Inflammatory macrophage treated with lipopolysaccharide for 4 hours (primary cell): ENCODE results near the gene AGAP1.

Experiments used
- DNase-seq: peaks from one replicate; pipeline ENCODE4 v3.0.0-alpha.2; 2020

AGAP1 gene

DNA sequence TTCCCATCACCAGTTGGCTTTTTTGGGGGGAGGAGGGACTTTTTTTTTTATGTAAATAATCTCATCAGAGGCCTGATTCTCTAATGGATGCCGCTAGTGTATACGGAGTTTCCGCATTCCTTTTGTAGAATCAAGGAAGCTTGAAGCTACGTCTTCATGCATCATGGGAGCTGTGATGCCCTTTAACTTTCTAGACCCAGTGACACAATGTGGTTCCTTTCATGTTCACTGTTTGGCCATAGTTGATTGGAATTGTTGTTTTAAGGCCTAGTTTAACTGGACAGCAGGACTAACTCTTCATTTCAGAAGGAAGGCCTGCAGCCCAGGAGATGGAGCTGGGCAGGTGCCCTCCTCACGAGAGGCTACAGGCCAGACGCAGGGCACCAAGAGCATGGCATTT, 287.9 kb downstream of the AGAP1 start:
- DNase-seq, result no peak

DNA sequence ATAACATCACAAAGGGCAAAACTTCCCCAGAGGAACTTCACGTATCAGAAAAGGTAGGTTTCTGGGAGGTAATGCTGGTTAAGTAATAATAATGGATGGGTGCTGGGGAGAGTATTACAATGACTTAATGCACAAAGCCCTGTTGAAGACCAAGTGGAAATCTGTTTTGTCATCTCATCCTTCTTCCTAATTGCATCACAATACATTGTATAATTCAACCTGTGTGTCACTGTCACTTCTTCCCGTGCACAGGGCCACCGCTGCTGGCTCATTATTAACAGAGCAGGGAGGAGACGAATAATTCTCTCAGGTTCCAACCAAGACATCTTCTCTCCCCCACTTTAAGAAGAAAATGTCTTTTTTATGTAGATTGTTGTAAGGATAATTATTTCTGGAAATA, 290.9 kb downstream of the AGAP1 start:
- DNase-seq, result no peak

DNA sequence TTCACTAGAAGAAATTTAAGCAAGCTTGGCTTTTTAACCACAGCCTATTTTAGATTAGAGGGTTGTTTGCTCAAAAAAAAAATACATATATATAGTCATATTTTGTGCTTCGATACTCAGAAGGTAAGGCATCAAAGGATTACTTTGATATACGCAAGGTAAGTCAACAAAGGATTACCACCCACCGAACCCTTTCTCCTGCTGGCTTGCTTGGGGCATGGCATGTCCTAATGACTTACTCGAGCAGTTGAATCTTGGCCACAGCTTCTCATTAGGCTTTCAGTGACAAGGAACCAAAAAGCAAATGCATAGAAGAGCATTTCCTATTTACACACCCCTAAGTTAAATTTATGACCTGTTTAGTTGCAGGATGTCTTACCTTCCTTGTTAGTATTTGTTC, 295.7 kb downstream of the AGAP1 start:
- no peak for DNase-seq

DNA sequence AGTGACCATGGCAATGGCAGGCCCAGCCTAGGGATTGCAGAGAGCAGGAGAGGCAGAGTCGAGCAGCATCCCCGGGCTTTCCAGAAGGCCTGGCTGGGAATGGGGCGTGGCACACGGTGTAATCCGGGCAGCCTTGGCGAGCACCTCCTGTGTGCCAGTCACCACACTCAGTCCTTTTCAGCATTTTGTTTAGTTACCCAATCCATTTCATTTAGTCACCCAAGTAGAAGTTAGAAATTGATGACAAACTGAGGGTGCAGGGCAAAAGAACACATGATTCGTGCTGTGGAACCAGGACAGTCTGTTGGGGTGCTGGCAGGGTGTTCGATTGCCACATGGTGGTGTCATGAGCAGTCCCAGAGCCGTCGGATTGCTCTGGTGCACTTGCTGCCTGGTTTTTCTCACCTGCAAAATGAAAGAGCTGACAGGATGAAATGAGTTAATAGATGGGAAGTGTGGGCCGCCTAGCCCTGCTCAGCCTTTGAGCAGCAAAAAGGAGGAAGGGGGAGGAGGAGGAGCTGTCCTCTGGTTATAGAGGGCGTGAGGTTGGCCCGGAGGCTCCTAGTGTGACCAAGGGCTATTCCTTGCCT, 299.4 kb downstream of the AGAP1 start:
- no peak for DNase-seq

DNA sequence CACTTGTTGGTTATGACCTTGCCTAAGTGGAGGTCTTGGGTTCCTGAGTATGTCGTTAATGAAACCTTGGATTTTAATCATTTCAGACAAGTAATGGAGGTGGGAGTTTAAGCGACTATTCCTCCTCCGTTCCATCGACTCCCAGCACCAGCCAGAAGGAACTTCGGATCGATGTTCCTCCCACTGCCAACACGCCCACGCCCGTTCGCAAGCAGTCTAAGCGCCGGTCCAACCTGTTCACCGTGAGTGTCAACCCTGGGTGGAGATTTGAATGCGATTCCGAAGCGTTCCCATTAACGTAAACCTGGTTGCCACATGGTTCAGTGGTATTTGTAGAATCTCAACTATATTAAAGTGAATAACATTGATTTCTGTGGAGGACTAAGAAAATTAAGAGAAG, 305.4 kb downstream of the AGAP1 start:
- DNase-seq, result no peak

DNA sequence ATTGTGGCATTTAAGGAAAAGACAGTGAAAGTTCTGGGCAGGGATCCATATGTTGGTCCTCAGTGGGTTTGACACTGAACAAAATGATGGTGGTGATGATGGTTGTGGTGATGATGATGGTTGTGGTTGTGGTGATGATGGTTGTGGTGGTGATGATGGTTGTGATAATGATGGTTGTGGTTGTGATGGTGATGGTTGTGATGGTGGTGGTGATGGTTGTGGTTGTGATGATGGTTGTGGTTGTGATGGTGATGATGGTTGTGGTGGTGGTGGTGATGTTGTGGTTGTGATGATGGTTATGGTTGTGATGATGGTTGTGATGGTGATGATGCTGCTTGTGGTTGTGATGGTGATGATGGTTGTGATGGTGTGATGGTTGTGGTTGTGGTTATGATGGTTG, 308.7 kb downstream of the AGAP1 start:
- DNase-seq, result no peak

DNA sequence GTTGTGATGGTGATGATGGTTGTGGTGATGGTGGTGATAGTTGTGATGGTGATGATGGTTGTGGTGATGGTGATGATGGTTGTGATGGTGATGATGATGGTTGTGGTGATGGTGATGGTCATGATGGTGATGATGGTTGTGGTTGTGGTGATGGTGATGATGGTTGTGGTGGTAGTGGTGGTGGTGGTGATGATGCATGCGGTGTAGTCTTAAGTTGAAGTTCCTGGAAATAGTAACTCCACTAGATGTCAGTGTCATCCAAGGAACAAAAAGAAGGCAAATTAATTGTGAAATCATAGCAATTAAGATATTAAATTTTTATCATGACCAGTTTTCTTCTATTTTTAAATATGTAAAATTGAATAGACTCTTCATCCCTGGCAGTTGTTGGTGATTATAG, 309.2 kb downstream of the AGAP1 start:
- no peak for DNase-seq

DNA sequence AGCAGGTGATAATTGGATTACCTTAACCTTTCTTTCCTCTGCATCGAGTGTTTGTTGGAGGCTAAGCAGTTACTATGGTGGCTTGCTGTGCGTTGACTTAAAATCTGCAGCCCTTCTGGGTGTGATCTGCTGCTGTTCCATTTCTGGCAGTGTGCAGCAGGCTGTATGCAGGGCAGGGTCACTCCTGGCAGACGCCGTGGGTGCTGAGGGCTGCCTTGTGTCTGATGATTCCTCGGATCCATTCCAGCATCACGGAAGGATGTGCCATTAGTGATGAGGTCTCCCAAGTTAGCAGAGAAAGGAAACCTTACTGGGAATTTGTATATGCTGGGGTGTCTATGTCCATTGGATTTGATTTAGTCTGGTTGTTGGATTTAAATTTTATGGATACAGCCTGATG, 310.8 kb downstream of the AGAP1 start:
- no peak for DNase-seq

DNA sequence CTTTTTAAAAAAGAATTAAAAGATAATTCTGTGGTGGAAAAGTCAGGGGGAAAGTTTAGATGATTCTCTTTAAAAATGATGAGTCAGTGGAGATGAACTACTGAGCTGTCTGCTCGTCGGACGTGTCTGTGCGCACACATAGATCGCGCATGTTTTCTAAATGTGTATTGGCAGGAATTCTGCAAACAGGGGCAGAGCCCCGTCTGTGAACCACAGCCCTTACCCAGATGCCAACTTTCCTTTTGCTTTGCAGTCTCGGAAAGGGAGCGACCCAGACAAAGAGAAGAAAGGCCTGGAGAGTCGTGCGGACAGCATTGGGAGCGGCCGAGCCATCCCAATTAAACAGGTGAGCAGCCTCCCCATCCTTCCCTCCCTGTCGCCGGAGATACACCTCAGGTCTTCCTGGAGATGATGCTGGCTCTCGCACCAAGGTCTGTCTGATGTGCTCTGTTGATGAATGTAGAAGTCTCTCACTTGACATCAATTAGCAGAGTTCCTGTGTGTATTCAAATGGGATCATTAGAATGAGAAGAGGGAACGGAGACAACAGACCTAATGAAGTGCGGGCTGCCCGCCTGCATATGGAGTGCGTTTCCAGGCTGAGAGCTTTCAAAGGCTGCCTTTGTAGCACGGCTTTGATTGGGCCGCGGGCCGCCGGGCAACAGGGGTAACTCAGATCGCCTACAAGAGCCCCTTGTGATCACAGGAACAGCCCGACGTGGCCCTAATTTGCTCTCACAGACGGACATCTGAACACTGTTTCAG, 313.3 kb downstream of the AGAP1 start:
- no peak for DNase-seq

DNA sequence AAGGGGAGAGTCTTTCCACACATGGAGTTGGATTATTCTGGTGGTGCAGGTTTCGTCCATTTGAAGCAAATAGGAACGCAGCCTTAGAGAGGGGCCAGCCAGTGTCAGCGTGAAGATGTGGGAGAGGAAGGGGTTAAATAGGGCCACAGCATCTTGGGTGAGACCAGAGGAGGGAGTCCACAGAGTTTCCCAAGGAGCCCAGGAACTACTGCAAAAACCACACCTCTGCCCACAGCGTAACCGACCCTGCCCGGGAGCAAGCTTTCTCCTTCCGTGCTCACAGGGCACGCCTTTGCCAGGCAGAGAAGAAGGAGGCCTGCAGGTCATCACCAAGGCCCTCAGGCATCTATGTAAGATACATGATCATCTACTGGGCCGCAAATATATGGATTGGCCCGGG, 314.5 kb downstream of the AGAP1 start:
- no peak for DNase-seq

DNA sequence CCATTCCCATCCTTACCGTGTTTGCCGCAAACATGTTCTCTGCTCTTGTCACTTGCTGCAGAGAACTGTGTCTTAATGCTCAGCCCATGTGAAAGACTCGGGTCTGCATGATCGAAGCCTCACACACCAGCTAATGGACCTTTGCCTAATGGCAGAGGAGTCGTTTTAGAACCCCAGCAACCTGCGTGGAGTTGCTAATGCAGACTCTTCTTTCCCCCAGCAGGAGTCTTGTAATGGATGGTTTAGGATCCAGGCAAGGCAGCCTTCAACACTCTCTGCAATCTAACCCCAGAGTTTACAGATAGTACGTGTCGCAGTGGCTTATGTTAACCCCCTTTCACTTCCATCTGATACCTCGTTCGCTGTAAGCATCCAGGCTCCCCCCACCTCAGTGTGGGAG, 316.4 kb downstream of the AGAP1 start:
- DNase-seq, result no peak

DNA sequence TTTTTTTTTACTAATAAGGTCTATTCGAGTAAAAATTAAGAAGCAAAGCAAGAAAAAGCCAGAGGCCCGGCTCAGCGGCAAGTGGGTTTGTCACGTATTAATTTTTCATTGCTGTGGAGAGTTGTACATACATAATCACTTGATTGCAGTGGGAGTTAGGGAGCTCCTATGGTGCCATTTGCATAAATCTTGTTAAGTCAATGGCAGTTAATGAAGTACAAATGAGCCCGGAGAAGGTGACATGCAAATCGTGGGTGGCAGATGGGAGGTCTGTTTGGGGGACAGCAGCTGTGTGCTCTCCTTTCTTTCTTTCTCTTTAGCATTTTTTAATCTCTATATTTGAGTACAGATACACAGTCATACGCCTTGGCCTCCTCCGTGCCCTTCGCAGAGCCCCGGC, 317.0 kb downstream of the AGAP1 start:
- no peak for DNase-seq

DNA sequence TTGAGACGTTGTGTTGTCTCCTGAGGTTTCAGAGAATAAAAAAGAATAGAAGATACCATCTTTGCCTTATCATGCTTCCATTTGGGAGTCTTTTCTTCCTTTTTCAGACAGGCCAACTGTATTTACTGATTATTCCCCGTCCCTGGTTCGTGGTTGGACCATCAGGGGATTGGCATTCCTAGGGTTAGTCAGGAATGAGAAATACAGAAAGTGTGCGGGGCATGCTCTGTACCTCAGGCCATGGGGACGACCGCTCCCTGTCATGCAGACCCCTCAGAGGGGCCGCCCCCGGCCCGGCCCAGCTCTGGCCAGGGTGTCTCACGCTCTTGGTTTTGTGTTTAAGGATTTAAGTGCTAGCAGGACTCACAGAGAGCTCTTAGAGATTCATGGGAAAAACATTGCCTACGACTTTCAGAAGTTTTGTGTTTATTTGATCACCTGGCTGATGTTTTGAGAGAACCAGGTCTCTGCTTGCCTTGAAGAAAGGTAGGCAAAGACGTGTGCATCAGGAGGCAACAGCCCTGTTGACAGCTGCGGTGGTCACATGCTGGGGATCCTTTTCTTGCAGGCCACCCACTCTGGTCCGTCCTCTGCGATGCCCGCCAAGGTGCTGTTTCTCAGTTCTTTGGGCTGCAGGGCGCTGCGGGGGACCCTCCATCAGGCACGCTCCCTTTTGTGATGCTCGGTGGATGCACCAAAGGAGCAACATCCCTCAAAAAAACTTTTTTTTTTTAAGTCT, 317.8 kb downstream of the AGAP1 start:
- DNase-seq, result no peak

DNA sequence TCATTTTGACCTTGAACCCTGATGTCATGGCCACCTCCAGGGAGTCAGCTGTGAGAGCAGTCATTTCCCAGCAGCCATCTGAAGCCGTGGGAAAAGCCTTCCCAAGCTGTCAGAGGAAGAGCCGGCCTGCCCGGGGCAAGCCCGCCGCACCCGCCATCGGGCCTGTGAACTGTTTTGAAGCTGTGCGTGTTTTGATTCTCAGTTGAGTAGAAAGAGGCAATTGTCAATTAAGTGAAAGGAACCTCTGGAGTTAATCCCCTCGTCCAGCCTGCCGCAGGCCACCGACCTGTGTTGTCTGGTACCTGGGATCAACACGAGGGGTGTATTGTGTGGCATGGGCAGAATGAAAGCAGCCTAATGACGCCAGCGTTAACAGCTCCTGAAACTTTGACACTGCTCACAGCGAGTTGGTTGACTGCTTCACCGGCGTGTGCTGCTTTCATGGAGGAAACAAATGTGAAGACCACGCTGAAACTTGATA, 318.4 kb downstream of the AGAP1 start:
- DNase-seq, result no peak

DNA sequence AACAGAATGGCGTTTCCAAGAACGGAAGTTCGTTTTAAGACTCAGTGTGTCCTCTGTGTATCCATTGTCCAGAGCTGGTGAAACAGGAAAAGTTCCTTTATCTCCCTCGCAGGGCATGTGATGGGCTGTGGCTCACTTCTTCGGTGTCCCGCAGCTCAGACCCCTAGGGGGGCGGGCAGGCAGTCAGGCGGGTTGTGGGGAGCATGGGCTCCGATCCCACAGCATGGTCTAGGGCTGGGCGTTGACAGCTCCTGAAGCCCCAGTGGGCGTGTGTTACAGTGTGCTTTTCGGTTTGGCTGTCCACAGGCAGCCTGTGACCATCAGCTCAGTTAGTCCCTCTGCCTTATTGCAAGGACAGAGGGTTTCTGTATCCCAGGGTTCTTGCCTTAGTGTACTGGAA, 319.6 kb downstream of the AGAP1 start:
- no peak for DNase-seq

DNA sequence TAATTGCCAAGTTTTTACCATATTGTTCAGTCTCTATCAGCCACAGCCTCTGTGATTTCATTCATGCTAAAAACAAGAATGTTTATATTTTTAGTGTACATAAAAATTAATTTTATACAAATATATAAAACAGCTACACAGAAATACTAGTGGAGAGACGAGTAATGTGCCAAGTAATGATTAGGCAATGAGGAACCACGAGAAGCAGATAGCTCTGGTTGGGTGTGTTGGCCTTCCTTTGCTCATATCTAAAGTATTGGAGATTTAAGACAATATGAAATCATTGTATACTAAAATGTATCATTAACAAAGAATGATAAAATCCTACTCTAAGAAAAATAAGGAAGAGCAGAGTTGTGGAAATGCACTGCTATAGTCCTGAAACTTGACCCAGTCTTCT, 326.7 kb downstream of the AGAP1 start:
- no peak for DNase-seq

DNA sequence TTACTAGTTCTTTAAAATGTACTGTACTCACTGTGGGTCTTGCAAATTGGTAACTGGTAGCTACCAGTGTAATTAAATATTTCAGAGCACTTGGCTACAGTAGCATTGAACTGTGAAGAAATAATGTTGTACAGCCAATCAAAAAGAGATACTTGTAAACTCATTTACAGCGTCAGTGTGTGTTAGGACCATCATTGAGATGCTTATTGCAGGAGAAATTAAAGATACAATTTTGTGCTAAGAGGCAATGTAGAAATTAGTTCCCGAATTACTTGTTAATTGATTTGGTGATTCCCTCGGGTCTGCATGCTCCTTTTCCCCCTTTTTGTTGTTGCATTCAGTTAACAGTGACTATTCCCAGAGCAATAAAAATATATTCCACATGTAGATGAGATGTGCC, 330.5 kb downstream of the AGAP1 start:
- DNase-seq, result no peak

DNA sequence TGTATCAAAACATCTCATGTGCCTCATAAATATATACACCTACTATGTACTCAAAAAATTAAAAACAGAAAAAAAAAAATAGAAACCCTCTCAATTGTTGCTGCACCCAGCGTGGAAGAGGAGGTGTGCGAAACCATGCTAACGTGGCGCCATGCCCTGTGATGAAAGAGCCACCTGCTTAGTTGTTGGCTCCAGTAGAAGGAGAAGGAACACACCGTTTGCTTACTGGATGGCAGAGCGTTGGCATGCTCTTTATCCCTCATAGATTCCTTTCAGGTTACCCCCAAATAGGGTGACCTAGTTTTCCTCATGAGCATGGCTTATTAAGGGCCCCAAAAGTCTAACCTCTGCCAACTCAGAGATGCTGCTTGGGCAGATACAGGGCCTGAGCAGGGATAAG, 332.1 kb downstream of the AGAP1 start:
- DNase-seq, result no peak

DNA sequence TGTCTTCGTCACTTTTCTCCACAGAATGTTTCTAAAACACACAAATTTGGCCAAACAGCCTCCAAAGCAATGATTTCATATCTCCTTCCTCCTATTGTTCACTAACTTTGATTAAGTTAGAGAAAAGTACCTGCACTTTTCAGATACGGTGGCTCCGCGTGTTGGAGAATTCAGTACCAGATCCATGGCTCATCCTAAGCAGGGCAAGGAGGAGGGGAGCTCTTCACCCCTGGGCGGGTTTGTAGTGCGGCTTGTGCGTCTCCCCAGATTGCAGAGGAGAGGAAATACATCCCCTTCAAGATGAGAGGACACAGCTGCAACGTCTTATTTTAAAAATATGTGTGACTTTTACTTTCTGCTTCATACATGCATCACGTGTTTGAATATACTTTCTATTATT, 333.0 kb downstream of the AGAP1 start:
- DNase-seq, result no peak

DNA sequence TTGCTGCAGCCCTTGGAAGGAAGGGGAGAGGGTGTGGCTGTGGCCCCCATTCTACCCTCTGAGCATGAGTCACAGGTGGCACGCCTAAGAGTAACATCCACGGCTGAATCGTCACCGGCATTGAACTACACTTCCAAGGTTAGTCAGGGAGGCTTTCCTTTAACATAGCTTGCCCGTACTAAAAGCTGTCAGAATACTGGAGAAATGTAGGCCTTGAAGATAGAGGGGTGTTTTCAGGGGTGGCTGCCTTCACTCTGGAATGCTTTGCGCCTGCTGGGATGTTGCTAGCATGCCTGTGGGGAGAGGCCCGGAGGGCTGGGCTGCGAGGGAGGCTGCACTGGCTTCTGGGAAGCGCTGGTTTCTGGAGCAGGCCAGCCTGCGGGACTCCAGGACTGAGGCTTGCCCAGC, 333.7 kb downstream of the AGAP1 start:
- DNase-seq, result no peak

DNA sequence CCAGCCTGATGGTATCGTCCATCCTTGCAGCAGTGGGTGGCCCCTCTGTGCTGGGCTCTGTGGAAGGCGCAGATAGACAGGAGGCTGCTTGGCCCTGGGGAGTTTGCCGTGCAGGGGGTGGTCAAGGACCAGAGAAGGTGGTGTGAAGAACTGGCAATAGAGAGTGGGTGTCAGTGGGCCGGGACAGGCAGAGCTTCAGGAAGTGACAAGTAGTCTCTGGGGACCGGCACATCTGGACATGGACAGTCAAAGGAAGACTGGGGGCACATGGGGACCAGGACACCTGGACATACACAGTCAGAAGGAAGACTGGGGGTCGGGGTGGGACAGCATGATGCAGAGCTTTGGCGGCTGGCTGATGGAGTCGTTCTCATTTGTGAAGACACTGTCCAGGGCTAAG, 335.9 kb downstream of the AGAP1 start:
- DNase-seq, result no peak

DNA sequence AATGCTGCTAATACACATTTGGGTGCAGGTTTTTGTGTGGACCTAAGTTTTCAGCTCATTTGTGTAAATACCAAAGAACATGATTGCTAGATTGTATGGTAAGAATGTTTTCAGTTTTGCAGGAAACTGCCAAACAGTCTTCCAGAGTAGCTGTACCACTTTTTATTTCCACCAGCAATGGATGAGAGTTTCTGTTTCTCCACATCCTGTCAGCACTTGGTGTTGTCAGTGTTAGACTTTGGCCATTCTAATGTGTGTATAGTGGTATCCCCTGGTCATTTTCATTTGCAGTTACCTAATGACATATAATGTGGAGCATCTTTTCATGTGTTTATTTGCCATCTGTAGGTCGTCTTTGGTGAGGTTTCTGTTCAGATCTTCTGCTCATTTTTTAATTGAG, 337.9 kb downstream of the AGAP1 start:
- DNase-seq, result no peak

DNA sequence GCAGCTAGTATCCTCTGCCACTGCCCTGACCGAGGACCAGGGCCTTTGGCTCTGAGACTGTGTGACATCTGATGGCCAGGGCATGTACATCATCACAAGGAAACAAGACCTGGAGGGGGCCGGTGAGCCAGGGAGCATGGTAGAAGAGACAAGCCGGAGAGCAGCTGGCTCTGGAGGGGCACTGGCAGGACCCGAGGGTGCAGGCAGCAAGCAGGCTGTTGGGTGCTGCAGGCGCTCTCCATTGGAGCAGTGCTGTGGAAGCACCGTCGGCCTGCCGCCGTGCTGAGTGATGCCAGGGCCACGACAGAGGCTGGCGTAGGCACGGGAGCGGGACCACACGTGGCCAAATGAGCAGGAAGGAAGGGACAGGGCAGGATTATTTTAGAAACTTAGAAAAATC, 339.1 kb downstream of the AGAP1 start:
- no peak for DNase-seq

DNA sequence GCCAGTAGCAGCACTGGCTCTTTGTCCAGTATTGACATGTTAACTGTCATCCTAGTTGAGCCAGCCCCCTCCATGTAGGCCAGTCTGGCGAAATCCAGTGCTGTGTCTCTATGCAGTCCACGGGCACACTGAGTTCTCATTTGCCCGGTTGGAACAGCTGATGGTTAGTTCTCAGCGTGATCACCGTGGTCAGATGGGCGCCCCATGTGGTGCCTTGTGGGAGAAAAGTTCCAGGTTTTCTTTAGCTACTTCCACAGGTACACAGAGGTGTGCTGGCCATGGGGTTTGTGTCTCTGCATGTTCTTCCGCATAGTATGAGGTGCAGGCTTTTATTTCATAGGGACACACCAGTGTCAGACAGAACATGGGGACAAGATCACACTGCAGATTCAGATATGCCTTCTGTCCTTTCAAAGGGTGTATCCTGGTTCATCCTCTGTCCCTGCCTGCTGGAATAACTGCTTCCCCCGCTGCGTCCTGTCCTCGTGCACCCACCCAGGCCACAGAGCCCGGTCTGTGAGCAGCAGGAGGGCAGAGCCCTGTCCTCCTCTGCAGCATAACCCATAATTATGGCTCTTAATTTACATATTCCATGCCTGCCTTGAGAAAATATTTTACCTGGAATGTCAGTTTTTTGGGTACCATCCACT, 340.3 kb downstream of the AGAP1 start:
- no peak for DNase-seq
